Activated T-helper 1 cell treated with anti-CD3 and anti-CD28 coated beads, Interleukin-12 subunit alpha, Interleukin-12 subunit beta, Interleukin-2, Interleukin-4 antibody, amounts not matched to agents 30 ng/mL and 10 ng/mL and 1 ng/mL, durations not matched to agents 14 hours and 24 hours and 36 hours (primary cell): ENCODE results near the gene TTC32. TPM values are rescaled to one million over a fixed set of nuclear protein-coding genes. Genes with fewer than 3 reads are reported as not detected.

Experiments
- DNase-seq: peaks from one replicate; pipeline ENCODE4 v3.0.0; 2021; ENCODE audit warnings: low spot score
- H3K27ac Mint-ChIP-seq: one replicate; pipeline ENCODE4 v1.8.0; 2021; ENCODE audit warnings: mild to moderate bottlenecking, mixed read lengths
- H3K27me3 Mint-ChIP-seq: one replicate; pipeline ENCODE4 v1.8.0; 2022; ENCODE audit warnings: mild to moderate bottlenecking, moderate library complexity, mixed read lengths; ENCODE audit not compliant: insufficient read depth
- H3K36me3 Mint-ChIP-seq: one replicate; pipeline ENCODE4 v1.8.0; 2021; ENCODE audit warnings: low read depth, mixed read lengths
- H3K4me1 Mint-ChIP-seq: one replicate; pipeline ENCODE4 v1.8.0; 2021; ENCODE audit warnings: low read depth, mixed read lengths
- H3K4me3 Mint-ChIP-seq: one replicate; pipeline ENCODE4 v1.8.0; 2021; ENCODE audit warnings: mild to moderate bottlenecking, moderate library complexity, mixed read lengths
- H3K9me3 Mint-ChIP-seq: one replicate; pipeline ENCODE4 v1.8.0; 2021; ENCODE audit warnings: mixed read lengths
- intact Hi-C: fragments of 100-400 bp; cut with micrococcal nuclease; formaldehyde crosslinking; loops from one replicate; pipeline ENCODE4 v1.15.1; 2024
- total RNA-seq: library from RNA; stranded (reverse); gene quantifications from 2 replicates; pipeline ENCODE4 v1.2.3, GENCODE V29; 2022

Gene TTC32
- total RNA-seq, 1 donor from 2014 or later = 14.0 TPM

DNA sequence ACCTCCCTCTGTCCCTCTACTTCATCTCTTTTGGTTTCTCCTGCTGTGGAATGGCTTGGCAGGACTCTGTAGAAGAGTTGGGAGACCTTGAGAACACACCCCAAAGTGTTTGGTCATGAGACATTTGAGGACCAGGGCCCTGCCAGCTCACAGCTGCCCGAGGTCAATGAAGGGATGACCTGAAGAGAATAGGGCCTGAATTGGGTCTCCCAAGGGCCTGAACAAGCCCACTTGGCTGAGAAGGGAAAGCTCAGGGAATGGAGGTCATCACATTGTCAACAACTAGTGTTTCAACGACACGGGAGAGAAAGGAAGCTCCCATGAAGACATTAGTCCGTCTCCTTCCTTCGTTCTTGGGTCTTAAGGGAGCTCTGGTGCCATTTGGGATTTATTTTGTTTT is 52.8 kb downstream of the TTC32 start:
- intact Hi-C loops = no loop called here
- H3K4me1 Mint-ChIP-seq = no peaks in the 10 kb centered on the region
- DNase-seq = no peak
- H3K27me3 Mint-ChIP-seq = no peaks in the 10 kb centered on the region
- H3K27ac Mint-ChIP-seq = no peak overlapping the region
- H3K9me3 Mint-ChIP-seq = peaks cover 3% of the 10 kb centered on the region
- no peak overlapping the region for H3K4me3 Mint-ChIP-seq
- H3K36me3 Mint-ChIP-seq = no peaks in the 10 kb centered on the region

DNA sequence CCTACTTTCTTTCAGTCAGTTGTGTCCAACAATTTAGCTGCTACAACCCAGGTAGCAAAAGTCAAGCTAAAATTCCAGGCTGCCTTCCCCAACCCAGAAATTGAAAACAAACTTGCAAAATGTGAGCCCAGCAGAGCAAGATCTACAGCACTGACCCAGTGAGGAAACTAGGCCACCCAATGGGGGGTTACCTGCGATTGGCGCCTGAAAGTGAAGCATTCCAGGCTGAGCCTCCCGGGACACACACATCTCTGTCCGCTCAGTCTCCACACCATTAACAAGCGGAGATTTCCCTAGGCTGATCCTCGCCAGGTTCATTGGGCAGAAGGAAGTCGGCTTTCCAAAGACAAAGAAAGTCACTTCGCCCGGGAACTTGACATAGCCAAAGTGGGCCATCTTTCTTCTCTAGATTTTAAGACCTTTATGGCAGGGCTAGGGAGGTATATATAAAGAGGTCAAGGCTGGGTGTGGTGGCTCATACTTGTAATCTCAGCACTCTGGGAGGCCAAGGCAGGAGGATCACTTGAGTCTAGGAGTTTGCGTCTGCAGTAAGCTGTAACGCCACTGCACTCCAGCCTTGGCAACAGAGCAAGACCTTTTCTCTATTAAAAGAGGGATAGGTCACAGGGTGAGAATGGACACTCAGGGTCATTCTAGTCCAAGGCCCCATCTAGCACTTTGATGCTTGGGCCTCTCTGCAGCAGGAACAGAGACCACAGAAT is 53.6 kb downstream of the TTC32 start:
- no peak for DNase-seq
- H3K9me3 Mint-ChIP-seq = peaks cover 3% of the 10 kb centered on the region
- H3K27me3 Mint-ChIP-seq = no peaks in the 10 kb centered on the region
- no peak overlapping the region for H3K27ac Mint-ChIP-seq
- H3K36me3 Mint-ChIP-seq = no peaks in the 10 kb centered on the region
- no peak overlapping the region for H3K4me3 Mint-ChIP-seq
- intact Hi-C loops = no loop called here
- H3K4me1 Mint-ChIP-seq = no peaks in the 10 kb centered on the region

DNA sequence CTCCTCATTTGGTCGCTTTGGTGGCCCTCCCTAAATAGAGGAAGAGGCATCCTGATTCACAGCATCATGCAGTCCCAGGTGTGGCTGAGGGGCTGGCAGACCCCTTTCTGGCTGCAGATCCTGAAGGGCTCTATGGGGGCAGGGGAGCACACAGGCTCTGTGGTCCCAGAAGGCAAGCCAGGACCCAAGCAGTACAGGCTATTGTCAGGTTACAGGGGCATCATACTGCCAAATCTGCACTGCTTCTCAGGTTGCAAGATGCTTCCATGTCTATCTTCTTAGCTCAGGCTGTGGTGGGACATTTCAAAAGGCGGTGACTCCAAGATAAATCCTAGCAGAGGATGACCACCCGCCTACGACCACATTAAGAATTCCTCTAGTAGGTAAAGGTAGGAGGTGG is 54.3 kb downstream of the TTC32 start:
- no peak for DNase-seq
- Mint-ChIP-seq H3K36me3 (no peaks in the 10 kb centered on the region), H3K9me3 (peaks cover 3% of the 10 kb centered on the region), H3K4me1 (no peaks in the 10 kb centered on the region), H3K27me3 (no peaks in the 10 kb centered on the region), H3K4me3 (no peak overlapping the region), H3K27ac (no peak overlapping the region)
- intact Hi-C loops = no loop called here

Other genes with a start within 250 kb of the TTC32 start
- gene WDR35, start 88.1 kb upstream of the TTC32 start, total RNA-seq = 7.7 and 7.8 TPM in 2 replicates
- gene MATN3, start 110.7 kb upstream of the TTC32 start, total RNA-seq = not detected in 2 replicates
- gene LAPTM4A, start 149.6 kb upstream of the TTC32 start, total RNA-seq = 25.5 and 29.1 TPM in 2 replicates